GM12874 (cell line): ENCODE results near the gene PDE11A.

Source experiments
- CTCF ChIP-seq: IDR thresholded peaks from 2 replicates; pipeline ENCODE4 v1.5.1; 2011; ENCODE audit warnings: low read depth, mild to moderate bottlenecking, control low read depth, low read length, moderate library complexity; ENCODE audit not compliant: insufficient read depth

The PDE11A gene

GRCh38 chr2:177636672-177637071, 435.9 kb downstream of the PDE11A start:
- TF ChIP-seq CTCF, result no peak

- TF ChIP-seq CTCF, result no peak
Measured at GRCh38 chr2:177635696-177636095, 436.9 kb downstream of the PDE11A start.

GRCh38 chr2:177633910-177634294, 438.7 kb downstream of the PDE11A start:
- TF ChIP-seq CTCF, result no peak

- no peak for TF ChIP-seq CTCF
Measured at GRCh38 chr2:177633111-177633510, 439.5 kb downstream of the PDE11A start.

- TF ChIP-seq CTCF, result no peak
Measured at GRCh38 chr2:177631680-177632079, 440.9 kb downstream of the PDE11A start.

GRCh38 chr2:177629357-177630024, 443.1 kb downstream of the PDE11A start:
- TF ChIP-seq CTCF, result no peak

- no peak for TF ChIP-seq CTCF
Measured at GRCh38 chr2:177628831-177629230, 443.7 kb downstream of the PDE11A start.
